BLaER1 treated with 17β-estradiol and CSF1 and Interleukin-3, amounts not matched to agents 10 nM and 100 nM (cell line): Measurements from ENCODE around the gene RGL2.
A peak's percentile ranks its signal among the peaks of the same experiment; 100 is the strongest.

Experiments
- H3K27ac ChIP-seq, 11 experiments: shearing (Covaris generic); formaldehyde crosslinking; 2 replicates each; pipeline ENCODE4 v1.8.1; 2022
- H3K27me3 ChIP-seq, 11 experiments: shearing (Covaris generic); formaldehyde crosslinking; 2 replicates each; pipeline ENCODE4 v1.8.1; 2022
- H3K36me3 ChIP-seq, 11 experiments: shearing (Covaris generic); formaldehyde crosslinking; 2 replicates each; pipeline ENCODE4 v1.8.1; 2022
- H3K4me1 ChIP-seq, 10 experiments: shearing (Covaris generic); formaldehyde crosslinking; 2 replicates each; pipeline ENCODE4 v1.8.1; 2022
- H3K4me2 ChIP-seq, 11 experiments: shearing (Covaris generic); formaldehyde crosslinking; 2 replicates each; pipeline ENCODE4 v1.8.1; 2022
- H3K4me3 ChIP-seq, 10 experiments: shearing (Covaris generic); formaldehyde crosslinking; 2 replicates each; pipeline ENCODE4 v1.8.1; 2022
- H3K9ac ChIP-seq, 11 experiments: shearing (Covaris generic); formaldehyde crosslinking; 2 replicates each; pipeline ENCODE4 v1.8.1; 2022
- H3K9me3 ChIP-seq, 11 experiments: shearing (Covaris generic); formaldehyde crosslinking; replicated peaks in 1 of 11; 2 replicates each; pipeline ENCODE4 v1.8.1; 2022
- H4K20me1 ChIP-seq, 11 experiments: shearing (Covaris generic); formaldehyde crosslinking; 2 replicates each; pipeline ENCODE4 v1.8.1; 2022
- Cebpa-rat ChIP-seq, 11 experiments: shearing (Covaris generic); IDR thresholded peaks; 2 replicates each; pipeline ENCODE4 v1.8.1; 2022

The RGL2 gene

GRCh38 chr6:33299237-33299944, 649 bp upstream of the RGL2 start:
- Histone ChIP-seq H3K27ac (peak overlapping the region; percentile 86 to 99 (median 98)), H3K9ac (peak overlapping the region; percentile 88 to 99 (median 94)), H3K36me3 (peaks cover 51 to 64% (median 59%) of the 10 kb centered on the region in 11 experiments), H3K4me2 (peak overlapping the region; percentile 84 to 99 (median 95)), H4K20me1 (peaks cover 0 to 58% (median 13%) of the 10 kb centered on the region in 11 experiments; a peak in 19 of 22 replicates), H3K4me1 (peaks cover 33 to 72% (median 40%) of the 10 kb centered on the region in 10 experiments), H3K9me3 (no peaks in the 10 kb centered on the region), H3K4me3 (peak overlapping the region; percentile 66 to 83 (median 76)), H3K27me3 (no peaks in the 10 kb centered on the region)
- TF ChIP-seq Cebpa-rat (IDR thresholded peaks at IDR 0.05) = no peak

- peak overlapping the region; percentile 88 to 99 (median 94) for H3K9ac ChIP-seq
- H4K20me1 ChIP-seq = peaks cover 0 to 58% (median 12%) of the 10 kb centered on the region in 11 experiments; a peak in 13 of 22 replicates
- TF ChIP-seq Cebpa-rat (IDR thresholded peaks at IDR 0.05) = no peak
Observed at GRCh38 chr6:33297956-33298772, 578 bp downstream of the RGL2 start.

GRCh38 chr6:33297406-33297955, 1.3 kb downstream of the RGL2 start:
- H3K27me3 ChIP-seq = no peaks in the 10 kb centered on the region
- peaks cover 33 to 68% (median 40%) of the 10 kb centered on the region in 10 experiments for H3K4me1 ChIP-seq
- H3K9me3 ChIP-seq = no peaks in the 10 kb centered on the region
- peaks cover 0 to 58% (median 12%) of the 10 kb centered on the region in 11 experiments; a peak in 13 of 22 replicates for H4K20me1 ChIP-seq
- H3K36me3 ChIP-seq = peaks cover 51 to 64% (median 58%) of the 10 kb centered on the region in 11 experiments
- peak overlapping the region; percentile 66 to 83 (median 76) for H3K4me3 ChIP-seq
- H3K4me2 ChIP-seq = peak overlapping the region; percentile 84 to 99 (median 96)
- peak overlapping the region; percentile 72 to 99 (median 98); a peak in 21 of 22 replicates for H3K27ac ChIP-seq
- no peak for TF ChIP-seq Cebpa-rat (IDR thresholded peaks at IDR 0.05)
- peak overlapping the region; percentile 88 to 99 (median 94) for H3K9ac ChIP-seq

More at GRCh38 chr6:33297956-33298772, 578 bp downstream of the RGL2 start:
- H3K4me1 ChIP-seq = peaks cover 33 to 72% (median 40%) of the 10 kb centered on the region in 10 experiments
- peaks cover 51 to 64% (median 58%) of the 10 kb centered on the region in 11 experiments for H3K36me3 ChIP-seq
- H3K27me3 ChIP-seq = no peaks in the 10 kb centered on the region
- no peaks in the 10 kb centered on the region for H3K9me3 ChIP-seq
- peak overlapping the region; percentile 66 to 83 (median 76) for H3K4me3 ChIP-seq
- peak overlapping the region; percentile 86 to 99 (median 98) for H3K27ac ChIP-seq
- peak overlapping the region; percentile 84 to 99 (median 96) for H3K4me2 ChIP-seq

- peak overlapping the region; percentile 72 to 99 (median 98); a peak in 21 of 22 replicates for H3K27ac ChIP-seq
- H3K4me2 ChIP-seq = peak overlapping the region; percentile 84 to 99 (median 96)
- H3K9ac ChIP-seq = peak overlapping the region; percentile 88 to 99 (median 94)
- H3K4me3 ChIP-seq = peak overlapping the region; percentile 66 to 83 (median 76)
- H3K9me3 ChIP-seq = no peaks in the 10 kb centered on the region
- TF ChIP-seq Cebpa-rat (IDR thresholded peaks at IDR 0.05) = no peak
- no peaks in the 10 kb centered on the region for H3K27me3 ChIP-seq
- H4K20me1 ChIP-seq = peaks cover 0 to 58% (median 17%) of the 10 kb centered on the region in 11 experiments; a peak in 16 of 22 replicates
- H3K4me1 ChIP-seq = peaks cover 33 to 71% (median 41%) of the 10 kb centered on the region in 10 experiments
- peaks cover 52 to 64% (median 58%) of the 10 kb centered on the region in 11 experiments for H3K36me3 ChIP-seq
Observed at GRCh38 chr6:33296797-33297405, 1.8 kb downstream of the RGL2 start.

GRCh38 chr6:33295621-33296369, 2.9 kb downstream of the RGL2 start:
- Histone ChIP-seq H3K36me3 (peaks cover 57 to 64% (median 61%) of the 10 kb centered on the region in 11 experiments), H3K4me1 (peaks cover 27 to 71% (median 39%) of the 10 kb centered on the region in 10 experiments), H3K27me3 (no peaks in the 10 kb centered on the region), H3K4me2 (peak overlapping the region in 6 of 11 experiments; percentile 84 to 99 (median 98); a peak in 11 of 22 replicates), H3K4me3 (peak overlapping the region in 3 of 10 experiments; percentile 76 to 83 (median 79); a peak in 3 of 20 replicates), H3K9me3 (no peaks in the 10 kb centered on the region), H4K20me1 (peaks cover 0 to 53% (median 11%) of the 10 kb centered on the region in 11 experiments; a peak in 14 of 22 replicates), H3K9ac (peak overlapping the region in 10 of 11 experiments; percentile 88 to 99 (median 94); a peak in 18 of 22 replicates), H3K27ac (peak overlapping the region in 6 of 11 experiments; percentile 22 to 99 (median 98); a peak in 7 of 22 replicates)
- no peak for TF ChIP-seq Cebpa-rat (IDR thresholded peaks at IDR 0.05)

- H3K9me3 ChIP-seq = no peaks in the 10 kb centered on the region
- peak overlapping the region in 3 of 11 experiments; percentile 30 to 99 (median 48); a peak in 6 of 22 replicates for H3K4me2 ChIP-seq
- no peaks in the 10 kb centered on the region for H3K27me3 ChIP-seq
- H3K4me3 ChIP-seq = no peak overlapping the region
- H4K20me1 ChIP-seq = peaks cover 0 to 49% (median 17%) of the 10 kb centered on the region in 11 experiments; a peak in 14 of 22 replicates
- H3K4me1 ChIP-seq = peaks cover 27 to 74% (median 38%) of the 10 kb centered on the region in 10 experiments
- peak overlapping the region in 6 of 11 experiments; percentile 25 to 99 (median 92); a peak in 9 of 22 replicates for H3K9ac ChIP-seq
- peaks cover 57 to 65% (median 61%) of the 10 kb centered on the region in 11 experiments for H3K36me3 ChIP-seq
- TF ChIP-seq Cebpa-rat (IDR thresholded peaks at IDR 0.05) = no peak
- H3K27ac ChIP-seq = no peak overlapping the region
Observed at GRCh38 chr6:33294086-33294823, 4.5 kb downstream of the RGL2 start.
